ENCODE data around the gene SLC16A13.

DNA sequence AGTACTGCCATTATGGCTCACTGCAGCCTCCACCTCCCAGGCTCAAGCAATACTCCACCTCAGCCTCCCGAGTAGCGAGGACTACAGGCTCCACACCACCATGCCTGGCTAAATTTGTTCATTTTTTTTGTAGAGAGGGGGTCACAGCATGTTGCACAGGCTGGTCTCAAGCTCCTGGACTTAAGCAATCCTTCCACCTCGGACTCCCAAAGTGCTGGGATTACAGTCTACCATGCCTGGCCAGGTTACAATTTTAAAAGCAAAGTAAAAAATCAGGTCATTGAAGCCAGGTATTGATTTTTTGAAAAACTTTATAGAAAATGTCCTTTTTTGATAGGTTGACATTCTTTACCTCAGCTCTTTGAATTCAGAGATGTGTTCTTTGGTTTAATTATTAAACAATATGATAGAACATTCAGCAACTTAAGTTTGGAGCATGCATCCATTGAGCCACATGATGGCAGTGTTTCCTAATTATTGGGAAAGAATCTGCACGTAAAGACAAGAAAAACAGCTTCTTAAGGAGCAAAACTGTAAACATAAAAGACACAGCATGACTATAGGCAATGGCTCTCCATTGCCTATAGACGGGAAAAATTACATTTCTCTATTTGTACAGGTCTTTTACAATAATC, 9.8 kb downstream of the SLC16A13 start:
- TF ChIP-seq EZH2 (IDR thresholded peaks at IDR 0.05; ENCODE audit: insufficient read depth, poor library complexity, severe bottlenecking) (no peak), EZH2phosphoT487 (IDR thresholded peaks at IDR 0.05; ENCODE audit: insufficient read depth, low read depth) (no peak)
